Measurements from ENCODE around the gene ATAD3B.
"Not testable (repeated sequence)": the region's sequence is repeated elsewhere in the genome, so short reads cannot be mapped to it uniquely, and the experiment has no call there.

ATAD3B gene

DNA sequence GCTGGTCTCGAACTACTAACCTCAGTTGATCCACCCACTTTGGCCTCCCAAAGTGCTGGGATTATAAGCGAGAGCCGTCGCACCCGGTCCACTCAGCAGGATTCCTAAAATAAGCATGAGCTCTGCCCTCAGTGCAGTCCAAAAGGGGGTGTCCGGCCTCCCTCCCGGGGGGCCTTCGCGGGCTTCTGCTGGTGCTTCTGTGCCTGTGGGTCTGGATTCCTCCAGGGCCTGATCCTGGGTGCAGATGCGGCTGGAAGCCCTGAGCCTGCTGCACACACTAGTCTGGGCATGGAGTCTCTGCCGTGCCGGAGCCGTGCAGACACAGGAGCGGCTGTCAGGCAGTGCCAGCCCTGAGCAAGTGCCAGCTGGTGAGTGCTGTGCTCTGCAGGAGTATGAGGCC lies 45.4 kb downstream of the ATAD3B start:
- DNase-seq: not testable (repeated sequence)

DNA sequence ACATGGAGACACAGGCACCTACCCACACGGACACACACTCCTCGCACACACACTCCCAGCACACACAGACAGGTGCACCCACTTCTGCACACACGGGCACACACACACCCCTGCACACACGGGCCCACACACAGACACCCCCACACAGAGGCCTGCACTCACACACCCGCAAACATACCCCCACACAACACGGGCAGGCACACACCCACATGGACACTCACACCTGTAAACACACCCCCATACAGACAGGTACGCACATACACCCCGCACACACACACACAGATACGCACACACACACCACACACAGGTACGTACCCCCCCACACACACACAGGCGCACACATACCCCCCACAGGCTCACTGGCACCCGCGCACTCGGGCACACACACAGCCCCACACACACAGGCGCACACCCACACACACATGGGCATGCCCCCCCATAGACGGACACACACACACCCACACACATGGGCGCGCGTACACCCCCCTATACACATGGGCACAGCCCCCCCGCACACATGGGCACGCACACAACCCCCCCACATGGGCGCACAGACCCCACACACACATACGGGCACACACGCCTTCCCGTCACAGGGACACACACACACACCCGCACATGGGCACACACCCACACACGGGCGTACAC lies 46.5 kb downstream of the ATAD3B start:
- DNase-seq: no peak

DNA sequence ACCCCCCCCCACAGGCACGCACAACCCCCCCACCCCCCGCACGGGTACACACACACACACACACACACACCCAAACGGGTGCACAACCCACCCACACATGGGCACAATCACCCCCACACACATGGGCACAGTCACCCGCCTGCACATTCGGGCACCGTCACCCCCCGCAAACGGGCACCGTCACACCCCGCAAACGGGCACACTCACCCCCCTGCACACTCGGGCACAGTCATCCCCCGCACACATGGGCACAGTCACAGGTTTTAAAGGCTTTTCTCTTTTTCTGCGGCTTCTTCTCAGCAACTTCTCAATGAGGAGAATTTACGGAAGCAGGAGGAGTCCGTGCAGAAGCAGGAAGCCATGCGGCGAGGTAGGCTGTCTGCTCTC lies 47.0 kb downstream of the ATAD3B start:
- DNase-seq: not testable (repeated sequence)

DNA sequence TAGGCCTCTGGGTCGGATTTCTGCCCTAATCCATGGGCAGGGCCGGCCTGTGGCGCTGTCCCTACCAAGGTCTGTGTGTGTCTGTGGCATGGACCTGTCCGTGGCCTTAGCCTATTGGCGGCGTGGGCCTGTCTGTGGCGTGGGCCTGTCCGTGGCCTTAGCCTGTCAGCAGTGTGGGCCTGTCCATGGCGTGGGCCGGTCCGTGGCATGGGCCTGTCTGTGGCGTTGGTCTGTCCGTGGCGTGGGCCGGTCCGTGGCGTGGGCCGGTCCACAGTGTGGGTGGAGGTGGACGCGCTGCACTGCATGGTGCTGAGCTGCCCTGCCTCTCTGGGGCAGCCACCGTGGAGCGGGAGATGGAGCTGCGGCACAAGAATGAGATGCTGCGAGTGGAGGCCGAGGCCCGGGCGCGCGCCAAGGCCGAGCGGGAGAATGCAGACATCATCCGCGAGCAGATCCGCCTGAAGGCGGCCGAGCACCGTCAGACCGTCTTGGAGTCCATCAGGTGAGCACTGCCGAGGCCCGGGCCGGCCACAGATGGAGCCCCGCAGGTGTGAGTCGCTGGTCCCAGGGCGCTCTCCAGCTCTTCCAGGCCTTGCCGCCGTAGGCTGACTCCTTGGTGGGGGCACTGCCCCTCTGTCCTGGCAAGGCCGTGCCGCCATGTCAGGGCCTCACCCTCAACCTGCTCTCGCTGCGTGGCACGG lies 48.4 kb downstream of the ATAD3B start:
- DNase-seq: not testable (repeated sequence)

DNA sequence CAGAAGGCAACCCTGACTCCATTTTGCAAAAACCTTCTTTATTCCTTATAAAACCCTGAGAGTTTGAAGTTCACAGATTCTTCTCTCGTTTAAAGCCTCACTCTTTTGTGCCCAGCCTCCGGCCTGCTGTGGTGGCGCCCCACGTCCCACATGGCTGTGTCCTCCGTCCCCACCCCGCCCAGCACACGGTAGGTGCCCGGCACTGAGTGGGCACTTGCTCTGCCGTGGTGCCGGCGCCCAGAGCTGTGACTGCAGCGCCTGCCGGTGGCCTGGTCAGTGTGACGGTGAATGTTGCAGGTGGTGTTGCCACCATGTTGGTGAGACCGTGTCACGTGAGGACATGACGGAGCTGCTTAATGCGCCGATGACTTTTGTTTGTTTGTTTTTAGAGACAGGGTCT lies 49.8 kb downstream of the ATAD3B start:
- no peak for DNase-seq

DNA sequence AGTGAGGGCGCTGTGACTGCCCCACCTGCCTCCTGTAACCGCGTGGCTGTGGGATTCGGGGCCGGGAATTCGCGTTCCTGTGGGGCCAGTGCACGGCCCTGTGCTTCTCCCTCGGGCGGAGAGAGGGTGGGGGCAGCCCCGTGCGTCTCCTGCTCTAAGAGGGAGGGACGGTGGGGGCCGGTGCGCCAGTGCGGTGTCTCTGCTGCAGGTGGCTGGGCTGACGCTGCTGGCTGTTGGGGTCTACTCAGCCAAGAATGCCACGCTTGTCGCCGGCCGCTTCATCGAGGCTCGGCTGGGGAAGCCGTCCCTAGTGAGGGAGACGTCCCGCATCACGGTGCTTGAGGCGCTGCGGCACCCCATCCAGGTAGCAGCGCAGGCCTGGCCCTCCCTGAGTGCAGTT lies 51.0 kb downstream of the ATAD3B start:
- DNase-seq: not testable (repeated sequence)

DNA sequence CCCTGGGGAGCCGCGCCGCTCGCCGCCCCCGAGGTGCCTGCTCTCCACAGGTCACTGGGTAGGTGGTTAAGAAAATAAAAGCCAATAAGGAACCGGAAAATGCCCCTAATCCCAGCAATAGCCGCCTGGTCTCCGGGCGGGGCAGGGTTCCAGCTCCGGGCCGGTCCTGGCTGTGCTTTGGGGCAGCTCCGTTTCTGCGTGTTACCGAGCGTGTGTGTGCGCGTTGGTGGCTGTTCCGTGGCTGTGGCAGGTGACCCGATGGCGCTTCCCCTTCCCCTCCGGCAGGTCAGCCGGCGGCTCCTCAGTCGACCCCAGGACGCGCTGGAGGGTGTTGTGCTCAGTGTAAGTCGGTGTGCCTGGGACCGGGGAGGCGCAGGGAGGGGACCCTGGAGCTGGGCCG lies 51.7 kb downstream of the ATAD3B start:
- not testable (repeated sequence) for DNase-seq

DNA sequence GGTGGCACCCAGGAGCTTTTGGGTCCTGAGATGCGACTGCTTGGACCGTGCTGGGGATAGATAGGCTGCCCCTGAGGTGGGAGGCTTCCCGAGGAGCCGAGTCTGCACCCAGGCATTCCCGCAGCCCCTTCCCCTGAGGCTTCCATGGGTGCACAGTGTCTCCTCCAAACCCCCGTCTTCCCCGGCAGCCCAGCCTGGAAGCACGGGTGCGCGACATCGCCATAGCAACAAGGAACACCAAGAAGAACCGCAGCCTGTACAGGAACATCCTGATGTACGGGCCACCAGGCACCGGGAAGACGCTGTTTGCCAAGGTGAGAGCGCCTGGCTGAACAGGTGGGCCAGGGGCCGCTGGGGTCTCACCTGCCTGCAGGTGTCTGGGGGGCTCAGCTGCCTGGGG lies 52.1 kb downstream of the ATAD3B start:
- not testable (repeated sequence) for DNase-seq

DNA sequence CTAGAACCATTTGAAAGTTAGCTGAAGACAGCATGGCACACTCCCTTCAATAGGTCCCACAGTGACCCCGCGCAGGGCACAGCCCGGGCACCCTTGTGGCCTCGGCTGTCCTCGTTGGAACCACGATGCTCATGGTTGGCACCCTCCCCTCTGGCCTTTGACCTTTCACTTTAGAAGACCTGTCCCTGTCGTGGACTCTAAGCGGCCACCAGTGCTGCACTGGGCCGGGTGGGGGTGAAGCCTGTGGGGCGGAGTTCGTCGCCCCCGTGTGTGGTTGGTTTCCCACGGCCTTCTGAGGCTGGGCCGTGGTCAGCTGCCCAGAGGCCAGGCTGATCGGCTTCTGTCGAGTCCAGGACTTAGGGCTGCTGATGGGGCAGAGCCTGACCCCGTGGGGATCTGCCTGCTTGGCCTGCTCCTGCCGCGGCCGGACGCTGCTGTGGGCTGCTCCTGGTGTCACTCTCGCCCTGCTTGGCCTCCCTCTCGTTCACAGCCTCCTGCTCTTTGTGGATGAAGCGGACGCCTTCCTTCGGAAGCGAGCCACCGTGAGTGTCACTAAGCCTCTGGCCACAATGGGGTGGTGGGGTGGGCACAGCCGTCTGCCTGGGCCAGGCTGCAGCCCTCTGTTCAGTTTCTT lies 53.3 kb downstream of the ATAD3B start:
- not testable (repeated sequence) for DNase-seq

DNA sequence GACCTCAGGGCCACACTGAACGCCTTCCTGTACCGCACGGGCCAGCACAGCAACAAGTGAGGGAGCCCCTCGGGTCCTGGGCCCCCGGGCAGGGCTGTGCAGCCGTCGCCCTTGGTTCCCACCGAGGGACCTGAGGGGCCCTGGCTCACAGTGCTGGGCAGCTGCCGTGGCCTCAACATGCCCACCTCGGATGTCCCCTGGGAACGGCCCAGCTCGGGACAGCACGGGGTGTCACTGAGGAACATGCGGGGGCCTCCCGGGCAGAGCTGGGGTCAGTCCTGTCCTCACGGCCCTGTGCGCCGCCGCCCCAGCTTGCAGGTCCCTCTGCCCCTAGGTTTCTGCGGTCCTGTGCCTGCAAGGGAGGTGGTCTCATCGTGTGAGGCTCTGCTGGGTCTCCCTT lies 54.9 kb downstream of the ATAD3B start:
- DNase-seq: not testable (repeated sequence)

DNA sequence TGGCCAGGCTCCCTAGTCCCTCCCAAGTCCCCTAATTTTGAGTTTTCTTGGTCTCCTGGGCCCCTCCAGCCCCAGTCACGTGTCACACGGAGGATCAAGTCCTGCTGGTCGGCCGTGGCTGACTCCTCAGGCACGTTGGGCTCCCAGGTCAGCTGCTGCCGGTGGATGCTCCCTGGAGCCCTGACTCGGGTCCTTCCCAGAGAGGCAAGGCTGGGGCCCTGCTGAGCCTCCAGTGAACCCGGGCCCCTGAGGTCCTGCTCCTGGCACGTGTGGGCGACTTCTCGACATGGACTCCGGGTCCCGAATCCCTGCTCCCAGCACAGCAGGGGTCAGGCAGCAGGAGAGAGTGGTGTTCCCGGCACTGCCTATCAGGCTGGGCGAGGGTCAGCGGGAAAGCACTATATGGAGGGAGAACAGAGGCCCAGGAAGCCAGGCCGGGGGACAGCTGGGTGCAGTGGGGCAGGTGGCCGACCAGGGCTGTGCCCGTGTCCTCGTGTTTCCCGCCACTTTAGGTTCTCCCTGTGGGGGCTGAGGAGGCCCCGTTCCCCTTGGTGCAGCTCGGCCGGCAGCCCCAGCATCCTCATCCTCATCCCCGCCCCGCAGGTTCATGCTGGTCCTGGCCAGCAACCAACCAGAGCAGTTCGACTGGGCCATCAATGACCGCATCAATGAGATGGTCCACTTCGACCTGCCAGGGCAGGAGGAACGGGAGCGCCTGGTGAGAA lies 55.7 kb downstream of the ATAD3B start:
- DNase-seq: no peak

DNA sequence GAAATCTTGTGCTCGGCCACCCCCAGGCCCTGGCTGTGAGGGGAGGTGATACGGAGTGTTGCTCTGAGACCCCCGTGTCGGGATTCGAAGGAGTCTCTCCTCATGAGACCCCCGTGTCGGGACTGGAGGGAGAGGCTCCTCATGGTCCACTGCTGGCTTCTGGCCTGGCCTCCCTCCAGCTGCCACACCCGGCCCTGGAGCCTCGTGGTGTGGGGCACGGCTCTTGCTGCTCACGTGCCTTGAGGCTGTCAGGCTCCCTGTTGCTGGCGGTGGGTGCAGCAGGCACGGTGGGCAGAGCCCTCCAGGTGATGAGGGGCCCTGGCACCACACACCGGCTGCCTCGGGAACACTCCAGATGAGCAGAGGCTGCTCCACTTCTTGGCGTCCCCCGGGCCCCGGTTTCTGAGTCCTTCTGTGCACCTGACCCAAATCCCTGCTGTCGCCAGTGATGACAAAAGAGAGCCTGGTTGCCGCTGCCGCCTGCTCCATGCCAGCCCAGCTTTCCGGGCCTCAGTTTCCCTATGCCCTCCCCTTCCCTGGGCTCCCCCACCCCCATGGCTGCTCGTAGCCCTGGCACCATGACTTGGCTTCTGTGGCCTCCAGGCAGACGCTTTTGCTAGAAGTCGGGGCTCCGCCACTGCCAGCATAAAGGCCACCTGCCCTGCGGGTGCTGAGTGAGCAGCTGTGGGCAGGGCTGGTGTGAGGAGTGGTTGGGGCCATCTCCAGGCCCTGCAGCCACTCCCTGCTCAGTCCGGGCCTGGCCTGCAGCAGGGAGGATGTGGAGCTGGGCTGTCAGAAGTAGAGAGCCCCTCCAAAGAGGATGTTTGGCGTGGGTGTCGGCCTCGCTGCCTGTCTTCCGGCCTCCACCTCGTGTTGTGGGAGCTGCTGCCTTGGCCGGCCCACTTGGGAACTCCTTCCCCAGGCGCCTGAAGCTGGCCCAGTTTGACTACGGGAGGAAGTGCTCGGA lies 57.0 kb downstream of the ATAD3B start:
- DNase-seq: no peak

DNA sequence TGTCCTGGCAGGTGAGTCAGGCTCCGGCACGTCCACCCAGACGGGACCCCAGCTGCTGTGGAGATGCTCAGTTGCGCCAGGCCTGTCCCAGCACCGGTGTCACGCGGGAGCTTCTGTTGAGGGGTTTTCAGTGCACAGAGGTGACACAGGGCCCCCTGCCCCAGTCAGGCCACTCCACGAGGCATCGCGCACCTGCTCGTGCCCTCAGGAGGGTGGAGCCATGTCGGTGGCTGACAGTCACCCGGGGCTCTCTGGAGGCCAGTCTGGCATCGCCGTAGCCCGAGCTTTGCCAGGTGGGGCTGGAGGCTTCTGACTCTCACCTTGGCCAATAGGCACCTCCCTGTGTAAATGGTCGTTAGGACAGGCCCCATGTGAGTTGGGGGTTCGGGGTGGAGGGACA lies 57.8 kb downstream of the ATAD3B start:
- DNase-seq: no peak

DNA sequence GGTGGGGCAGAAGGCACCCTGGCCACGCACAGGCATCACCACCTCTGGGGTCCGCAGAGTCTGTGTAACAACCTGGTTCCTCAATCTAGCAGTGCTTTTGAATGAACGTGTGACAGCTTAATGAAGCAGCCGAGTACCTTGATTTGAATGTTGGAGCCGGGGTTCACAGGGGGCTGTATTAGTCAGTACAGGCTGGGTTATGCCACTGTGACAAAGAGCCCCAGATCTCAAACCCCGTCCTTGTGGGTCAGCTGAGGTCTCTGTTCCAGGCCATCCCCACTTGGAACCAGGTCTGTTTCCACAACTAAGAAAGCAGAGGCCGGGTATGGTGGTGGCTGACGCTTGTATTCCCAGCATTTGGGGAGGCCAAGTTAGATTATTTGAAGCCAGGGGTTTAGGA lies 58.4 kb downstream of the ATAD3B start:
- DNase-seq: no peak

DNA sequence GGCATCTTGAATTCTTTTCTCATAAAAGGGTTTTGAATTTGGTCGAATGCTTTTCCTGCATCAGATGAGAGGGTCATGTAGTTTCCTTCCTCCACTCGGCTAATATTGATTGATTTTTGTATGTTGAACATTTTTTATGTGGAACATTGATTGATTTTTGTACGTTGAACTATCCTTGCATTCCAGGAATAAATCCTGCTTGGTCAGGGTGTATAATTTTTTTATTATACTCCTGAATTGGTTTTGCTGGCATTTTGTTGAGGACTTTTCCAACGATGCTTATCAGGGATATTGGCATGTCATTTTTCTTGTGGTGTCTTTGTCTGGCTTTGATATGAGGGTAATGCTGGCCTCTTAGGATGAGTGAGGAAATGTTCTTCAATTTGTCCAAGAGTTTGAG lies 60.4 kb downstream of the ATAD3B start:
- no peak for DNase-seq

DNA sequence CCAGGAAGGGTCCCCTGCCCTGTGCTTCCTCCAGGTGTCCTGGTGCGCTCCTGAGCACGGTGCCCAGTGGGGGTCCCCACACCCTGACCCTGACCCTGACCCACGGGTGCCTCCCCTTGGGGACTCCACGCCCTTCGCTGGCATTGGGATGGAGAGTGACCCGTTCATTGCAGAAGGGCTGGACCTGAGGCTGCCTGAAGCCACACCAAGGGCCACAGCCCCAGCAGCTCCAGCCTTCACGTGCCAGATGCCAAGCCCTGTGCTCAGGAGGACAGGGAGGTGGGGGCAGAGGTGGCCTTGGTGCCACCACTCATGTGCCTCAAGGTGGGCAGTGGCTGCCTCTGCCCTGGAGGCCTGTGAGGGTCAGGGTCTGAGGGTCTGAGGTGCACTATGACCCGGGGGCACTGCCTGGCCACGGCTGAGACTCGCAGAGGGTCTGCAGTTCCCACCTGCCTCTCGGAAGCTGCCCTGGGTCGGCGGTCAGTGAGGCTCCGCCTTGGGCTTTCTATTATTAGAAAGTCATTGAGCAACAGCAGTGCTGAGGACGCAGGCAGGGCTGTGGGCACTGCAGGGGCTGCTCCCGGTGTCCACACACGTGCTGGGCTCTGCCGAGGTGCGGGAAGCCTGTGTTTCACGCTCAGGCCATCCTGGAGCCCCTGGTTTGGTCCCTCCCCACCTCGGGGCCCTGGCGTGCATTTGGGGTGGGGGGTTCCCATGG lies 61.8 kb downstream of the ATAD3B start:
- not testable (repeated sequence) for DNase-seq

DNA sequence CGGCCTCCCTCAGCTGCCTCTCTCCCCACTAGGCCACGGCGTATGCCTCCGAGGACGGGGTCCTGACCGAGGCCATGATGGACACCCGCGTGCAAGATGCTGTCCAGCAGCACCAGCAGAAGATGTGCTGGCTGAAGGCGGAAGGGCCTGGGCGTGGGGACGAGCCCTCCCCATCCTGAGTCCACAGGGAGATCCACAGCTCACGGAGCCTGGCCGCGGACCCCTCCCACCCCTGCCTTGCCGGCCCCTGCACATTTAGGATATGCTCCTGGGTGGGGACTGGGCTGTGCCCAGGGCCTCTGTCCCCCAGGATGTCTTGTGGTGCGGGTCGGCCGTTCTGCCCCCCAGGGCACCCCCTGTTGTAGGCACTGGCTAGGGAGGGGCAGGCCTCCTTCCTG lies 62.3 kb downstream of the ATAD3B start:
- not testable (repeated sequence) for DNase-seq

DNA sequence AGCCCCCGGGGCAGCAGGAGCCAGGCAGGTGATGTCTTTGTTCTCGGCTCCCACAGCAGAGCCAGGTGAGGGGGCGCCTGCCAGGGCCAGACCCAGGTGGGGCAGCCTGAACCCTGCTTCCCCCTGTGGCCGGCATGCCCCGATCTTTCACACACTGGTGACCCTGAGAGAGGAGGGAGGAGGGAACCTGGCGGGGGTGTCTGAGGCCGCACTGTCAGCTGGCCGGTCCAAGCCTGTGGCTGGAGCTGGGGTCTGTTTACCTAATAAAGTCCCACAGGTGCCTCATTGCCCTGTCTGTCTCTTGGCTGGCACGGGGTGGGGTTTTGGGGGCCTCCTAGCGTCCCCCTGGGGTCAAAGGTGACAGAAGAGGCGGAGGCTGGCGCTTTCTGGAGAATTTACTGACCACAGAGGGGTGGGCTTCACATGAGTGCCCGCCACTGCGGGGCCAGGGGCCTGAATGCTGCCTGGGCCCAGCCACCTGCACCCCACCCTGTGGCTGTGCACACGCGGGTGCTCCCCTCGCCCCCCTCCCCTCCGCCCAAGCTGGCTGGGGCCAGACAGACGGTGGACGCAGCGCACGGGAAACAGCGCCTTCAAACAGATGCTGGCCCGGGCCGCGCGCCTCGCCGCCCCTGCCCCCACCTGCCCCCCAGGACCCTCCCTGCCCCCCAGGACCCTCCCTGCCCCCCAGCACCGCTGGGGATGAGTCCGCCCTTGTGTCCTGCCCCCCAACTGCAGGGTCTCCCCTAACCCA lies 63.0 kb downstream of the ATAD3B start:
- DNase-seq: no peak

DNA sequence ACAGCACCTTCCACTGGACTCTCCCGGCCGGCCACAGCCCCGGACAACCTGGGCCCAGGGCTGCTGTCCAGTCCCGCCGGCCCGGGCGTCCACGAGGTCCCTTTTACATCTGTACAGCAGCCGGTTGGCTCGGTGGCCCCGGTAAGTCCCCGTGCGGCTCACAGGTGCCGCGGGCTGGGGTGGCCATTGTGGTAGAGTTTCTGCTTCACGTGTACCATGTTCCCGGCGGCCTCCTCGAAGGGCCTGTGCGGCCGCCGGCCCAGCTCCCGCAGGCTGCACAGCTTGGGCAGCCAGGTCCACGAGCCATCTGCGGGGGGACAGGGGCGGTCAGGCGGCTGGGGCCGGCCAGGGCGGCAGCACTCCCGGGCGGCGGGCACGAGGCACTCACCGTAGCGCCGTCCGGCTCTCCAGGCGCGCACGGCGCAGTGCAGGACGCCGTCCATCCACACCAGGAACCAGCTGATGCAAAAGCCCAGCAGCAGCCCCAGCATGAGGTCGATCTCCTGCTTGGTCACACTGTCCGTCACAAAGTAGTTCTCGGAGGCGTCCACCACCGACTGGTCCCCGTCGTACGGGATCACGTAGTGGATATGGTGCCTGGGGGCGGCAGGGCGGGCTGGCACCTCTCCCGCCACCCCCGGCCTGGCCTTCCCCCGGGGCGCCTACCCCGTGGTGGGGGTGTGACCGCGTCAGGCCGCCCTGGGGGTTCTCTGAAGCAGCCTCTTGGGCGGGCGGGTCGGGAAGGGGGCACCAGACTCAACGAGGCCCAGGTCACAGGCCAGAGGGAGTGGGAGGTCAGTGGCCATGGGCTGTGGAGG lies 63.8 kb downstream of the ATAD3B start:
- no peak for DNase-seq
